Right atrium auricular region (tissue), 2 donors: Measurements from ENCODE around the gene LARGE2. TPM values are rescaled to one million over a fixed set of nuclear protein-coding genes. Genes with fewer than 3 reads are reported as not detected.

Experiments used
- DNase-seq: peaks from one replicate; pipeline ENCODE4 v3.0.0-alpha.2; 2019; ENCODE audit warnings: low spot score
- H3K27ac ChIP-seq, 2 donors: fragments of 200-600 bp; sonication (generic); 1 replicate in 1 of 2; 2 replicates in 1 of 2; pipeline ENCODE4 v1.5.1; 2016 to 2019
- H3K27me3 ChIP-seq, 2 donors: fragments of 200-600 bp; sonication (generic); one replicate each; pipeline versions ENCODE4 v1.5.1 to v1.6.0; 2017 to 2019
- H3K36me3 ChIP-seq: fragments of 200-600 bp; sonication (generic); one replicate; pipeline ENCODE4 v1.5.1; 2016
- H3K4me1 ChIP-seq, 2 donors: fragments of 200-600 bp; sonication (generic); one replicate each; pipeline versions ENCODE4 v1.5.1 to v1.6.0; 2017 to 2019
- H3K4me3 ChIP-seq, 2 donors: fragments of 200-600 bp; sonication (generic); 1 replicate in 1 of 2; 2 replicates in 1 of 2; pipeline ENCODE4 v1.5.1; 2017 to 2019; ENCODE audit warnings: mild to moderate bottlenecking in 1 of 2, moderate library complexity in 1 of 2
- H3K9me3 ChIP-seq, 2 donors: fragments of 200-600 bp; sonication (generic); one replicate each; pipeline ENCODE4 v1.5.1; 2019
- total RNA-seq, 2 donors: library from RNA; depleted of rRNA; stranded (reverse); fragments of >200 nt; gene quantifications; one replicate each; pipeline ENCODE4 v1.1.0, GENCODE V29; 2016
- TF ChIP-seq, protein P1 (sequence below), 2 donors: fragments of 200-600 bp; sonication (generic); IDR thresholded peaks; one replicate each; pipeline ENCODE4 v1.5.1; 2019; ENCODE audit warnings: antibody characterized with exemption in 2 of 2

Gene LARGE2
- under 1 TPM in 1 of 2 donors, not detected in 1; 0.51 TPM for total RNA-seq

- TF ChIP-seq, protein P1, sequence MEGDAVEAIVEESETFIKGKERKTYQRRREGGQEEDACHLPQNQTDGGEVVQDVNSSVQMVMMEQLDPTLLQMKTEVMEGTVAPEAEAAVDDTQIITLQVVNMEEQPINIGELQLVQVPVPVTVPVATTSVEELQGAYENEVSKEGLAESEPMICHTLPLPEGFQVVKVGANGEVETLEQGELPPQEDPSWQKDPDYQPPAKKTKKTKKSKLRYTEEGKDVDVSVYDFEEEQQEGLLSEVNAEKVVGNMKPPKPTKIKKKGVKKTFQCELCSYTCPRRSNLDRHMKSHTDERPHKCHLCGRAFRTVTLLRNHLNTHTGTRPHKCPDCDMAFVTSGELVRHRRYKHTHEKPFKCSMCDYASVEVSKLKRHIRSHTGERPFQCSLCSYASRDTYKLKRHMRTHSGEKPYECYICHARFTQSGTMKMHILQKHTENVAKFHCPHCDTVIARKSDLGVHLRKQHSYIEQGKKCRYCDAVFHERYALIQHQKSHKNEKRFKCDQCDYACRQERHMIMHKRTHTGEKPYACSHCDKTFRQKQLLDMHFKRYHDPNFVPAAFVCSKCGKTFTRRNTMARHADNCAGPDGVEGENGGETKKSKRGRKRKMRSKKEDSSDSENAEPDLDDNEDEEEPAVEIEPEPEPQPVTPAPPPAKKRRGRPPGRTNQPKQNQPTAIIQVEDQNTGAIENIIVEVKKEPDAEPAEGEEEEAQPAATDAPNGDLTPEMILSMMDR (IDR thresholded peaks at IDR 0.05): no peak
- no peak for DNase-seq
- no peaks in the 10 kb centered on the region for H3K36me3 ChIP-seq
- no peak within 1 kb of the TSS for H3K27ac ChIP-seq
- H3K9me3 ChIP-seq: no peaks in the 10 kb centered on the region
- H3K4me3 ChIP-seq: peak within 1 kb of the TSS; percentile 37 to 42
- peaks cover 5 to 13% of the 10 kb centered on the region in 2 donors for H3K27me3 ChIP-seq
- H3K4me1 ChIP-seq: peaks cover 0 to 30% of the 10 kb centered on the region in 2 donors
Observed at GRCh38 chr11:45922425-45923082, at the start of gene LARGE2. TSS of gene LARGE2 (plus strand) at chr11:45922656. CDS start at chr11:45922883, 227 bp downstream.

GRCh38 chr11:45876401-45876800, 46.1 kb upstream of the LARGE2 start:
- TF ChIP-seq, protein P1 (IDR thresholded peaks at IDR 0.05): no peak
- peaks cover 0 to 6% of the 10 kb centered on the region in 2 donors for H3K4me1 ChIP-seq
- no peaks in the 10 kb centered on the region for H3K27me3 ChIP-seq
- H3K36me3 ChIP-seq: peaks cover 77% of the 10 kb centered on the region
- H3K4me3 ChIP-seq: no peak overlapping the region
- no peak for DNase-seq
- H3K9me3 ChIP-seq: no peaks in the 10 kb centered on the region
- no peak overlapping the region for H3K27ac ChIP-seq

DNA sequence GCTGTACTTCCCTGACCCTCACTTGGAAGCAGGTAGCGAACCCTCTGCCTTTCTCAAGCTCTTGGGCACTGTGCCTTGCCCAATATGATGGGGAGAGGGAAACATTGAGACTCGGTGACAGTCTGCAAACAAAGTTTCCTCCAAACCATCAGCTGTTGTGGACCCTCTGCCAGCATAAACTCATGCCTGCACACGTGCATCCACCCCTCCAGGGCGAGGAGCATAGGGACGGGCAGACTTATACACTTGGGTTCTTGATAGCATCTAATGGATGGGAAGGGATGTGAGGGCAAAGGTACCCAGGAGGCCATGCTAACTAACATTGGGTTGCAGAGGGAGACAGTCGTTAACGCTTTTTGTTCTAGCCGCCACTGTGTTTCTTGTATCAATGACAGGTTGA, 45.2 kb upstream of the LARGE2 start:
- Histone ChIP-seq H3K4me1 (peaks cover 0 to 9% of the 10 kb centered on the region in 2 donors), H3K27me3 (no peaks in the 10 kb centered on the region), H3K4me3 (no peak overlapping the region), H3K9me3 (no peaks in the 10 kb centered on the region), H3K36me3 (peaks cover 77% of the 10 kb centered on the region), H3K27ac (no peak overlapping the region)
- no peak for DNase-seq
- TF ChIP-seq, protein P1 (IDR thresholded peaks at IDR 0.05): no peak

DNA sequence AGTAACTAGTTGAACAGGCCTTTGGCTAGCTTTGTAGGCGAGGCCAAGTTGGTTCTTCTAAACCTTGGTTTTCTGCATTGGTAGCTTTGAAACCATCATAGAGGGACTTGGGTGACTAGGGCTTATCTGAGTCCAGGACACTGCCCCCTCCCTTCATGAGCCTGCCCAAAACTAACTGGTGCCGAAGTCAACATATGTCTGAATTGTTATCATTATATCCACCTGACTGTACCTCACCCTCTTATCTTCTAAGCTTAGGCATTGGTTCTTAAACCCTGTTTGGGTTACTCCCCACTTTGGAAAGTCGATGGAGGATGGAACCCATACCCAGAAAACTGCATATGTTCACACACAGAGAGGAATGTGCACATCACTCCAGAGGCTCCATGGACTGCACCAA, 44.6 kb upstream of the LARGE2 start:
- H3K4me1 ChIP-seq: peaks cover 0 to 9% of the 10 kb centered on the region in 2 donors
- DNase-seq: no peak
- TF ChIP-seq, protein P1 (IDR thresholded peaks at IDR 0.05): no peak
- peaks cover 78% of the 10 kb centered on the region for H3K36me3 ChIP-seq
- H3K9me3 ChIP-seq: no peaks in the 10 kb centered on the region
- H3K27me3 ChIP-seq: no peaks in the 10 kb centered on the region
- no peak overlapping the region for H3K27ac ChIP-seq
- no peak overlapping the region for H3K4me3 ChIP-seq

DNA sequence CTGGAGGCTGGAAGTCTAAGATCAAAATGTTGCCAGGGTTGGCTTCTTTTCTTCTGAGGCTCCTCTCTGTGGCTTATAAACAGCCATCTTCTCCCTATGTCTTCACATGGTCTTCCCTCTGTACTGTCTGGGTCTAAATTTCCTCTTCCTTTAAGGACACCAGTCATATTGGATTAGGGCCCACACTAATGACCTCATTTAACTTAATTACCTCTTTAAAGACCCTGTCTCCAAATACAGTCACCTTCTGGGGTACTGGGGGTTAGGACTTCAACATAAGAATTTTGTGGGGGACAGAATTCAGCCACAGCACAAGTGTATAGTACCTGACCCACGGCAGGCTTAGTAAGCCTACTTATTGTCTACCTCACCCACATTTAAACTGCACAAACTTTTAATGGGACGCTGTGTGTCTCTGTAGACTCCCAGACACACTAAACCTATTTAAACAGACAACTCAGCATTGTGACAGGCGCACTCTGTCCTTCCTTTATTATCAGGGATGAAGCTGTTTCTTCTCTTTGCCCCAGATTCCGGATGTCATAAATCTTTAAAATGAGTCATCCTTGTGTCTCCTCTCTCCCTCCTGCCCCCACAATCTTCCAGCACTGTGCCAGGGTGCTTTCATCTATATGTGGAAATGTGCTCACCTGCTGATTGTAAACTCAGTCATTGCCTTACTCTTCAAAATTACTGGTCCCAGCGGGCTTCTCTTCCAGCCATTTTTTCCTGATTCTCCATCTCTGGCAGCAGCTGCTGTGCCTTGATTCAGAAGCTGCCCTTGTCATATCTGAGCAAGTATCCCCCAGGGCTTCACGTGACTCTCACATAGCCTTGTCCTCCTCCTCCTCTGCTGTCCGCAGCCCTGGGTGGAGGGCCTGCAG, 42.4 kb upstream of the LARGE2 start:
- Histone ChIP-seq H3K36me3 (peaks cover 62% of the 10 kb centered on the region), H3K4me1 (peaks cover 0 to 9% of the 10 kb centered on the region in 2 donors), H3K27me3 (no peaks in the 10 kb centered on the region), H3K9me3 (no peaks in the 10 kb centered on the region), H3K4me3 (no peak overlapping the region), H3K27ac (no peak overlapping the region)
- DNase-seq: no peak
- TF ChIP-seq, protein P1 (IDR thresholded peaks at IDR 0.05): no peak
